ENCODE data around the gene FOXK2. TPM values are rescaled to one million over a fixed set of nuclear protein-coding genes. Genes with fewer than 3 reads are reported as not detected.

The FOXK2 gene
- total and polyA plus RNA-seq, 2 donors (not counting 3 experiments of a cell fraction or from before 2014, with no cell fraction given): 33.4 to 79.3 TPM

DNA sequence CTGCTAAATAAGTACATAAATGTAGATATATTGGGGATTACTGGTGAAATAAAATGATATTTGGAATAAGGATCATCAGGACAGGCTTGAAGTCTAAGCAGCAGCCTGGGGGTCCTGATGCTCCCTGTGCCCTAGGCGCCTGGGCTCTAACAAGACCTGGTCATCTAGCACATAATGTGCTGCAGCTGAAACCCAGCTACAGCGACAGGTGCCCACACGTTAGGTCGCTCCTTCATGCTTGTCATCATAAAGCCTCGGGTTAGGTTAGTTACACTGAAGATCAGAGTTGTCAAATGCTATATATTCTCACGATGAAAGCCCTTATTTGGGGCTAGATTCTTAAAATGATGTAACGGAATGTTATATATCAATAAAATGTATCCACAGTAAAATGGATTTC is 49.5 kb upstream of the FOXK2 start:
- H3K4me2 ChIP-seq (ENCODE audit: insufficient read depth, low read length): no peak overlapping the region
- peaks cover 10 to 31% of the 10 kb centered on the region in 2 experiments for H3K36me3 ChIP-seq (ENCODE audit: control insufficient read depth in 2 of 2, extremely low read depth in 1 of 2, insufficient read depth in 2 of 2, low read length in 2 of 2)
- no peak for DNase-seq (ENCODE audit: low read depth, low spot score)
- CTCF ChIA-PET: no interaction called here
- H3K4me1 ChIP-seq (ENCODE audit: control insufficient read depth, extremely low read depth, insufficient read depth, low read length): peaks cover 2% of the 10 kb centered on the region
- TF ChIP-seq POLR2AphosphoS5 (IDR thresholded peaks at IDR 0.05; ENCODE audit: insufficient read depth, low read depth, low read length) (no peak), GATA2 (IDR thresholded peaks at IDR 0.05; ENCODE audit: insufficient read depth, insufficient read length, low read depth, low read length) (no peak), POLR2A (IDR thresholded peaks at IDR 0.05; ENCODE audit: low read depth, low read length) (no peak), JUN (IDR thresholded peaks at IDR 0.05; ENCODE audit: borderline replicate concordance, insufficient read depth, insufficient read length, low read depth) (no peak), FOS (IDR thresholded peaks at IDR 0.05; ENCODE audit: borderline replicate concordance, insufficient read depth, low read length) (no peak), MYC (IDR thresholded peaks at IDR 0.05; ENCODE audit: low read depth, low read length) (no peak), EZH2 (IDR thresholded peaks at IDR 0.05; ENCODE audit: borderline replicate concordance, low read depth, low read length, severe bottlenecking) (no peak)
- TF ChIP-seq, protein P1, sequence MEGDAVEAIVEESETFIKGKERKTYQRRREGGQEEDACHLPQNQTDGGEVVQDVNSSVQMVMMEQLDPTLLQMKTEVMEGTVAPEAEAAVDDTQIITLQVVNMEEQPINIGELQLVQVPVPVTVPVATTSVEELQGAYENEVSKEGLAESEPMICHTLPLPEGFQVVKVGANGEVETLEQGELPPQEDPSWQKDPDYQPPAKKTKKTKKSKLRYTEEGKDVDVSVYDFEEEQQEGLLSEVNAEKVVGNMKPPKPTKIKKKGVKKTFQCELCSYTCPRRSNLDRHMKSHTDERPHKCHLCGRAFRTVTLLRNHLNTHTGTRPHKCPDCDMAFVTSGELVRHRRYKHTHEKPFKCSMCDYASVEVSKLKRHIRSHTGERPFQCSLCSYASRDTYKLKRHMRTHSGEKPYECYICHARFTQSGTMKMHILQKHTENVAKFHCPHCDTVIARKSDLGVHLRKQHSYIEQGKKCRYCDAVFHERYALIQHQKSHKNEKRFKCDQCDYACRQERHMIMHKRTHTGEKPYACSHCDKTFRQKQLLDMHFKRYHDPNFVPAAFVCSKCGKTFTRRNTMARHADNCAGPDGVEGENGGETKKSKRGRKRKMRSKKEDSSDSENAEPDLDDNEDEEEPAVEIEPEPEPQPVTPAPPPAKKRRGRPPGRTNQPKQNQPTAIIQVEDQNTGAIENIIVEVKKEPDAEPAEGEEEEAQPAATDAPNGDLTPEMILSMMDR (IDR thresholded peaks at IDR 0.05; ENCODE audit: extremely low read depth in 1 of 2, insufficient read depth in 1 of 2, low read depth in 1 of 2, low read length in 2 of 2): no peak
- TF ChIP-seq, protein P2, sequence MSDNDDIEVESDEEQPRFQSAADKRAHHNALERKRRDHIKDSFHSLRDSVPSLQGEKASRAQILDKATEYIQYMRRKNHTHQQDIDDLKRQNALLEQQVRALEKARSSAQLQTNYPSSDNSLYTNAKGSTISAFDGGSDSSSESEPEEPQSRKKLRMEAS (IDR thresholded peaks at IDR 0.05; ENCODE audit: insufficient read depth, insufficient read length): no peak
- no peaks in the 10 kb centered on the region for H3K27me3 ChIP-seq (ENCODE audit: control insufficient read depth in 2 of 2, insufficient read depth in 2 of 2, low read length in 2 of 2)
- no peak overlapping the region for H2AFZ ChIP-seq (ENCODE audit: low read depth, low read length)
- H3K9ac ChIP-seq (replicated peaks; ENCODE audit: extremely low read depth, insufficient read depth, low read length): no peak overlapping the region
- H3K4me3 ChIP-seq (replicated peaks in 1 of 3; ENCODE audit: insufficient read depth in 1 of 3, low read depth in 1 of 3, low read length in 3 of 3): no peak overlapping the region
- H3K9me1 ChIP-seq (replicated peaks; ENCODE audit: control insufficient read depth, extremely low read depth, insufficient read depth, low read length): no peaks in the 10 kb centered on the region
- no peak for FAIRE-seq
- no peaks in the 10 kb centered on the region for H3K9me3 ChIP-seq (replicated peaks; ENCODE audit: control insufficient read depth, insufficient read depth, low read length)
- no TSS peak for BruUV-seq (replicated peaks)
- no peaks in the 10 kb centered on the region for H3K79me2 ChIP-seq (ENCODE audit: control insufficient read depth, insufficient read depth, low read length)
- no peak overlapping the region for H3K27ac ChIP-seq (ENCODE audit: insufficient read depth, low read depth, low read length)
- H4K20me1 ChIP-seq (replicated peaks; ENCODE audit: control insufficient read depth, extremely low read depth, insufficient read depth, low read length): no peaks in the 10 kb centered on the region
- intact Hi-C loops (cut with micrococcal nuclease): no loop called here
- dilution Hi-C loops (cut with MboI; ENCODE audit: extremely low pct_ligation_motif_present, low sequenced_read_pairs): no loop called here
- POLR2A ChIA-PET: no interaction called here

Data from endothelial cell of umbilical vein (primary cell).